Diencephalon (tissue), 1 donor: Measurements from ENCODE around the gene TIMM21. TPM values are rescaled to one million over a fixed set of nuclear protein-coding genes. Genes with fewer than 3 reads are reported as not detected.

Experiments
- total RNA-seq: library from RNA; depleted of rRNA; stranded (reverse); fragments of >200 nt; gene quantifications from one replicate; pipeline ENCODE4 v1.2.3, GENCODE V29; 2014

TIMM21 gene, protein sequence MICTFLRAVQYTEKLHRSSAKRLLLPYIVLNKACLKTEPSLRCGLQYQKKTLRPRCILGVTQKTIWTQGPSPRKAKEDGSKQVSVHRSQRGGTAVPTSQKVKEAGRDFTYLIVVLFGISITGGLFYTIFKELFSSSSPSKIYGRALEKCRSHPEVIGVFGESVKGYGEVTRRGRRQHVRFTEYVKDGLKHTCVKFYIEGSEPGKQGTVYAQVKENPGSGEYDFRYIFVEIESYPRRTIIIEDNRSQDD
- 31.8 TPM for total RNA-seq

DNA sequence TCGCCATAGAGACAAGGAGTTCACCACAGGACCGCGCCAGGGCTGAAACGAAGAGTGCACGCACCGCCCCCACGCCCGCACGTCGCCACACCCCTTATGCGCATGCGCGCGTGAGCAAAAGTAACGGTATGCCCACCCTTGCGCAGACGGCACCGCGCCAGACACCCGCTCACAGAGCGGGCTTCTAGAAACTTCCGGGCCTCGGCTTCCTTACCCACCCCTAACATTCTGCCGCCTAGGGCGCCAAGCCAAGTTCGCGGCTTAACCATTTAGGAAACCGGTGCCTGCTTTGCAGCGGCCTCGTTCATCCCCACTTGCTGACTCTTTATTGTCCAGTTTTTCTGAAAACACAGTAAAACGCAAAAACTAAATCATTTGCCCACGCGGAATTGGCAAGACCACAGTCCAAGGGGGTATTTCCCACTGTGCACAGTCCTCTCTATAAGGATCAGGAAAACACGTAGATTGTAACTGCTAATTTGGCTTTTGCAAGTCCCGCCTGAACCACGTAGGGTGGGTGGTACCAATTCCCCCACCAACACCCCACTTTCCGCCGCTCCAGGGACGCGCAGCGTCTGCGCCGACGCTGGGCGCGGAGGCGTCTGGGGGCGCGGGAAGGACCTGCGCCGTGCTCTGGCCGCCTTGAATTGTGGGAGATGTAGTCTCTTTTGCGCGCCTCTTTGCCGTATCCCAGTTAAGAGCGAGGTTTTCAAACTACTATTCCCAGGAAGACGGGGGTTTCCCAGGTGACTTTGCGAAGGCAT, at the start of gene TIMM21, which contains the start of gene FBXO15:
TIMM21 (plus strand) TSS at position 745 of the 764 bp plus-strand sequence. CDS start 286 bp downstream, outside the sequence.
FBXO15 (minus strand) TSS at position 56 of the 764 bp plus-strand sequence; CDS start at position 7, 49 bp downstream.

Other genes starting within 250 kb of the TIMM21 start
- 7.2 TPM for gene FBXO15, start 689 bp upstream of the TIMM21 start, total RNA-seq
- gene CYB5A, start 143.4 kb downstream of the TIMM21 start, total RNA-seq: 23.5 TPM
- gene C18orf63, start 167.3 kb downstream of the TIMM21 start, total RNA-seq: not detected